Measurements from ENCODE around the gene CRYBA4. TPM values are rescaled to one million over a fixed set of nuclear protein-coding genes. Genes with fewer than 3 reads are reported as not detected.

Gene CRYBA4
- total RNA-seq, result not detected
- long read RNA-seq, result 0 reads

DNA sequence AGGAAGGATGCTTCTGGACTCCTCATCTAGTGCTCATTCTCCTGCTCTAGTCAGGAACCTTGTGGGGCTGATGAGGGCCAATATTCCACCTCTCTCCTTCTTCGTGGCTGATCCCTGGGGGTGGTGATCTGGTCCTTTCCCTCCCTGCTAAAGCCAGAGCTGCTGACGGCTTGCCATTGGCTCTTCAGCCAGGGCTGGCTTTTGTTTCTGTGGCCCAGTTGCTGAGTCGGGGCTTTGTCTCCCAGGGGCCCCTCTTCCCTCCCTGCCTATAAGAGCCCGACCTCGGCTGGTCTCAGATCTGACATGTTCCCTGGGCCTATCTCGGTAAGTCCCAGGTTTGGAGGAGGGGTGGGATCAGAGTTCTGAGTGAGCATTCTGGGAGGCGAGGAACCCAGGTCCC, at the start of gene CRYBA4:
TSS of gene CRYBA4 (plus strand) at position 301 of the 400 bp plus-strand sequence. CDS start 634 bp downstream, outside the sequence.
- no peak for DNase-seq (ENCODE audit: low spot score)

DNA sequence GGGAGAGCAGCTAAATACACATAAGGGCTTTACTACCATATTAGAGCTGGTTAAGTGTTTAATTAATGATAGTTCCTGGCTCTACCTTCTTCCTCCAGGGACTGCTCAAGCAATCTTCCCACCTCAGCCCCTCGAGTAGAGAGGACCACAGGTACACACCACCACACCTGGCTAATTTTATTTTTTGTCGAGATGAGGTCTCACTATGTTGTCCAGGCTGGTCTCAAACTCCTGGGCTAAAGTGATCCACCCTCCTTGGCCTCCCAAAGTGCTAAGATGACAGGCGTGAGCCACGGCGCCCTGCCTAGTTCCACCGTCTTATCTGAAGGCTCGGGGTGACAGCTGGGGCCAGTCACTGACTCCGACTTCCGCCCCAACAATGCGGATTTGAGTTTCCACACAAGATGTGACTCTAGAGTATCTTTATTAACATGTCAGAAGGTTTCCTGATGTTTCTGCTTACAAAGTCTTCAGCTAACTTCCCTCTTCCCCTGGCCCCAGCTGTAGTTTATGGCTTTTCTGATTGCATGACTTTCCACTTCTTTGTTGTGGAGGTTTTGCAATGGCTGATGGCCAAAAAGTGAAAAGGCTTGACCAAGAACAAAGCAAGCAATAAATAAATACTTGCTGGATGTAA, 48.6 kb upstream of the CRYBA4 start:
- DNase-seq (ENCODE audit: low spot score), result no peak

DNA sequence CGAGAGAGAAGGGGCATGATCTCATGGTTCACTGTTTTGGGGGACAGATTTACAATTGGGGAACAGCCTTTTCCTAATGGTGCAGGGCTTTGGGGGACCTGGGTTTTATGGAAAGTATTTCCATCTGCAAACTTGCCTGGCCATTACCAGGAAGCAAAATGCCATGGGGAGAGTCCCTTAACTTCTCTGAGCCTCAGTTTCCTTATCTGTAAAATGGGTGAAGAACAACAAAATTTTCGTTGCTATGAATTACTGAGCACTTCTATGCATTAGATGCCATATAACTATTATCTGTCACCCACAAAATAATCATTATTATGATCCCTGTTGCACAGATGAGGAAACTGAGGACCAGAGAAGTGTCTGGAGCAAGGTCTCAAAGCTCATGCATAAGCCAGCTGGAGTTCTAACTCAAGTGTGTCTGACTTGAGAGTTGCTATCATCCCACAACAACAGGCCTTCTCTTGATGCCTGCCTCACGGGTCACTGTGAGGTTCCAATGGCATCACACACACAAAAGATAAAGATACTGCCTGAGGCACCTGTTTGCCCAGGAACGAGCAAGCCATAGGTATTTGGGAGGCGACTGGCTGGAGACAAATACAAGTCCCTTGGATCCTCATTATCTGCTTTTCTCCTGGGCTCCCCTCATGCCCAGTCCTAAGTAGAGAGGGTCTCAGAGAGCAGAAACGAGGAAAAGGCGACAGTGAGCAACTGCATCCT, 47.6 kb upstream of the CRYBA4 start:
- DNase-seq (ENCODE audit: low spot score), result no peak

DNA sequence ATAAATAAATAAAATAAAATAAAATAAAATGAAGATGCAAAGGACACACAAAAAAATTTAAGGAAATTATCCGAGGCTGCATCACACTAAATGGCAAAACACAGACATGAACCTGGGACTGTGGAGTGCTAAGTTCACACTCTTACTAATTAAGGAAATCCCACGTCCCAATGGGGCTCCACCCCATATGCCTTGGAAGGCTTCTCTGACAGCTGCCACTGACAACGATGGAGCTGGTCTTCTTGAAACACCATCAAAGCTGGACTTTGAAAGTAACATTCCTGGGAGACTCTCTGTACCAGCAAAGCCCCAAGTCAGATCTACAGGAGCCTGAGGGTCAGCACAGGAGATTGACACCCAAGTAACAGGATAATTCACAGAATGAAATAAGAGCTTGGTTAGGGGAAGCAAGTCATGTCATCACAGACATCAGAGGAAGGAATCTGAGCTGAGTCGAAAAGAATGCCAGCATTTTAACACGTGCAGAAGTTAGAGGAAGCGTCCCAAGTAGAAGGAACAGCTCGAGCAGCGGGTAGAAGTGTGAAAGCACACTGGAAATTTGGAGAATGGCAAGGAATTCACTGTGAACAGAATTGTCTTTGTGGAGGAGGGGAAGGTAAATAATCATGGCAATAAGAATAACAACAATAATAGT, 45.6 kb upstream of the CRYBA4 start:
- DNase-seq (ENCODE audit: low spot score), result no peak

DNA sequence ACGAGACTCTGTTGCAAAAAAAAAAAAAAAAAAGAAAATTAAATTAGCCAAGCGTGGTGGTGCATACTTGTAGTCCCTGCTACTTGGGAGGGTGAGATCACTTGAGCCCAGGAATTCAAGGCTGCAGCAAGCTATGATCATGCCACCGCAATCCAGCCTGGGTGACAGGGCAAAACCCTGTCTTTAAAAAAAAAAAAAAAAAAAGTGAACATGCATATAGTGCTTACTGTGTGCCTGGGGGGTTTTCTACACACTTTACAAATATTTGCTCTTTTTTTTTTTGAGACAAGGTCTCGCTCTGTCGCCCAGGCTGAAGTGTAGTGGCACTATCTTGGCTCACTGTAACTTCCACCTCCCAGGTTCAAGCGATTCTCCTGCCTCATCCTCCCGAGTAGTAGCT, 44.7 kb upstream of the CRYBA4 start:
- no peak for DNase-seq (ENCODE audit: low spot score)

DNA sequence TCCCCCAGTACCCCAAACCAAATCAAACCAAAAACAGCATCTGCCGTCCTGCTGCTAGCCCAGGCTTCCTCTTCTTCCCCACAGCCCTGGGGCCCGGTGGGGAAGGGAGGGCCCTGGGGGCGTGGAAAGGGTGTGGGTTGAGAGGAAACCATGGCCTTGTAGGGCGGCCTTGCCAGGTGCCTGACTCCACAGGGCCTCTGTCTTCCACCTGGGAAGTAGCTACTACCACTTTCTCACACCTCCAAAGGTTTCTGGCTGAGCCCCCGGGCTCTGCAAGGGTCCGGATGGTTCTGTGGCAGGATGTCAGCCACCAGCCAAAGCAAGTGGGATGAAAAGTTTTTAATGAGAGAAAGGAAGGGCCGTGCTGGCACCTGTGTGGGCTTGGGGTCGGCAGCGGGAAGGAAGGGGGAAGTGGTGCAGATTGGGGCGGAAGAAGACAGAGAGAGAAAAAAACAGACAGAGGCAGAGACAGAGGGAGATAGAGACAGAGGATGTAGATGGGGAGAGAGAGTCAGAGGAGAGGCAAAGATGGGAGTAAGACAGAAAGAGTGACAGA, 42.4 kb upstream of the CRYBA4 start:
- no peak for DNase-seq (ENCODE audit: low spot score)

DNA sequence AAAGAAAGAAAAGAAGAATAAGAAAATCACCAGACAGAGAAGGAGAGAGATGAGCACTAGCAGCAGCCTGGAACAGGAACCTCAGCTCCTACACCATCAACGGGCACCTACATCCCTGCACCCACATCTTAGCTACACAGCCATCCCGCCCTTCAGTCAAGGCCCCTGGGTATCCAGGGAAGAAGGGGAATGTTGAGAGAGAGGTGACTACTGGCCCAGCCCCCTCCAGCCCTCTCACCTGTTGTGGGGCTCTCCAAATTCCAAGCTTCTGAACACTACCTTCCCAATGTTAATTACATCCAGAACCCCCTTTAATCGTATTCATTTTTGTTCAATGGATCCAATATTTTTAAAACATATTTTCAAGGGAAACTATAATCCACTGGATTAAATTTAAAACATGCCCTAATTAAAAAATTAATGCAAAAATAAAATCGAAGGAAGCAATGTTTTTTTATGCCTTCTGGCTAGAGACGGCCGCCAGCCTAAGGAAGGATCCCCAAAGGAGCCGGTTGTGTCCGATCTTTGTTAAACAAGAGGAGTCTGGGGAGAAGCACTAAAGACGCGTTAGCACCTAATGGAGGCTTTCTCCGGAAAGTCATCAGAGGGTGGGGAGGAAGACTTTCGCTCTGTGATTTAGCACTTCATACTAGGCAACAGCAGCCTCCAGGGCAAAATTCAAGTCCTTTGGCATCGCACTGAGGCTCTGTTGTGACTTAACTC, 41.4 kb upstream of the CRYBA4 start:
- DNase-seq (ENCODE audit: low spot score), result no peak

DNA sequence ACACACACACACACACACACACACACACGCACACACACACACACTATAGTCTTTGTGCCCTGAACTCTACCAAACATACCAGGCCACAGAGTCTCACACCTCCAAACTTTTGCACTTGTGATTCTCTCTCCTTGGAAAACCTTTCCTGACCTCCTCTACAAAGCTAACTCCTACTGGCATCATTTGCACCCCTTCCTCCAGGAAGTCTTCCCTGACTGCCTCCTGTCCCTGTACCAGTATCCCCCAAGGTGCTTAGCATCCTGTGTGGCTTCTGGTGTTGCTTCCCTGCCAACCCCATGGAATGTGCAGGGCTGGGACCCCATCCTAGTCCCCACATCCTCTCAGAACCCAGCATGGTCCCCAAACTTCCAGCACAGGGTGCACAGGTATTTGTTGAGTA, 40.7 kb upstream of the CRYBA4 start:
- DNase-seq (ENCODE audit: low spot score), result no peak

DNA sequence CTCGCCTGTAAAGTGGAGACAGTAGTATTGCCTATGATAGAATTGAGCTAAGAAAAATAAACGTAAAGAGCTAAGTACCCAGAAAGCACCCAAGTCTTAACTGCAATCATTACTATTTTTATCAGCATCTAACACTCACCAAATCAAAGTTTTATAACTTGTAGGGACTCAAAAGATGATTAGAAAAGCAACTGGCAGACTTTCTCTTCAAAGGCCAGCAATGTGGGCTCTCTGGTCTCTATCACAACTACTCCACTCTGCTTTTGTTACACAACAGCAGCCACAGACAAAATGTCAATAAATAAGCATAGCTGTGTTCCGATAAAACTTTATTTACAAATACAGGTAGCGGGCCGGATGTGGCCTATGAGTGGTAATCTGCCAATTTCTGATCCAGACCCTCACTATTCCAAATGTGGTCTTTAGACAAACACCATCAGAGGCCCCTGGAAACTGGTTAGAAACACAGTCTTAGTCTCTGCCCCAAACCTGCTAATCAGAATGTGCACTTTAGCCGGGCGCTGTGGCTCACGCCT, 40.1 kb upstream of the CRYBA4 start:
- no peak for DNase-seq (ENCODE audit: low spot score)

DNA sequence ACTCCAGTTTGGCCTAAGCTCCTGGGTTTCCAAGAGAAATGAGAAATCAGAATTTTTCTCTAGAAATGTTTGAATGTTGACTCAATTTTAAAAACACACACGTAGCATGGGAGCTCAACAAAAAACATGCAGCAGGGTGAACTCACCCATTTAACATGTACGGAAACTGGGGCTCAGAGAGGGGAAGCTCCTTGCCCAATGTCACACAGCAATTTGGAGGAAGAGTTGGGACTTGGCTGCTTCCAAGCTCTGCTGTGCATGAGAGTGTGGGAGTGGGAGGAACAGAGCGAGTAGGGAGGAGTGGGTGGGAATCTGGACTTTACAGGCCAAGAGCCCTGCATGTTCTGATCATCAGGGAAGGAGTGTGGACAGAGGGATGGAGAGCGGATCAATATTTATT, 37.8 kb upstream of the CRYBA4 start:
- DNase-seq (ENCODE audit: low spot score), result no peak

DNA sequence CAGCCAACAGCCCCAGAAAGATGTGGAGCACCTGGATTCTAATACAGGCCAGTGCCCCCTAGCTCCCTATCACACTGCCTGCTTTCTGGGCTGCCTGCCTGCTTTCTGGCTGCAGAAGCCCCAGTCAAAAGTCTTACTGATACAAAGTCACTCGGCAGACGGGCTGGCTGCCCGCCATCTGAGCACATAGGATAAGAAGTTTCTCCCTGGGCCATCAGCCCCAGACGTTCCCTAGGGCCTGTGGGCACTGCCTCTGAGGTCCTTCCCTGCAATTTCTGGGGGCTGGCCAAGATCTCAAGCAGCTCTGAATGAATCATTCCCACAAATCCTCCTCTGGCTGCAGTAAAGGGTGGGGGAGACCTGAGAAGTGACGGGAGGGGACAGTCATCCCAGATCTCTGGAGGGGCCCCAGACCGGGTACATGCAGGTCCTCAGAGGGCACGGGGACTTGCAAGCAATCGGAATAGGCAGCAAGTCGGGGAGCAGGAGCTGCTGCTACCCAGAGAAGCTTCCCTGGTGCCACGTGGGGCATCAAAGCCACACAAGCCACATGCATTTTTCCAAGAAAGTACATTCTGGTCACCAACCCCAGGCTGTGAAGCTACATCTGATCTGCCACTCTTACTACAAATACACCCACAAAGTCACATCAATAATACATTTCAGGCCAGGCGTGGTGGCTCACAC, 36.5 kb upstream of the CRYBA4 start:
- no peak for DNase-seq (ENCODE audit: low spot score)

DNA sequence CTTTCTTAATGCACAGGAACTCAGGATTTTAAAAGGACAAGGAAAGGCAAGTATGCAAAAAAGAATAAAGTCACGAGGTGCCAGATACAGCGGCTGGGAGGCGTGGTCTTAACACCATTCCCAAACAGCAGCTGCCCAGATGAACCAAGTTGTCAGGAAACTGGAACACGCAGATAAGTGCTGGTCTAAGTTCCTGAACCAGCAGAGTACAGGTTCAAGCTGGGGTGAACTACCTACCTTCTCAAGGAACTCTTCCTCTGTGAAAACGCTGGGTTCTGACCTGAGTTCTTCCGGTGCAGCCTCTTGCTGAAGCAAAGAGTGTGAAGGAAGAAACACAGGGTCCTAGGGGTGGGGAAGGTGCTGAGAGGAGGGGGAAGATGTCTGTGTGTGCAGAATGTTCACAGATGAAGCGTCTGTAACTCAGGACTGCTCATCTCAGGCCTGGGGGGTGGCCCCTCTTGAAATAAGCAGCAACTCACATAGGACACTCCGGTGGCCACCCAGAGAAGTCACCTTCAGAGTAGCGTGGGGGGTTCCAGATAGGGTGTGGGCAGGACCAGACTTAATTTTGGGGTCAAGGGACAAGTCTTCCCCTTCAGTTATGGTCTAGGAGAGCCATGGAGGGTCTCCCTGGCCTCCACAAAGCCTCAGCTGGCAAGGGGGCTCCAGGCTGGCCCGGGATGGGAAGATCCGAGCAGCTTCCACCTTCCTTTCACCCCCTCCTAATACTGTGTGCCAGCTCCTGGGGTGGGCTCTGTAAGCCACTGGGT, 35.0 kb upstream of the CRYBA4 start:
- DNase-seq (ENCODE audit: low spot score), result no peak

DNA sequence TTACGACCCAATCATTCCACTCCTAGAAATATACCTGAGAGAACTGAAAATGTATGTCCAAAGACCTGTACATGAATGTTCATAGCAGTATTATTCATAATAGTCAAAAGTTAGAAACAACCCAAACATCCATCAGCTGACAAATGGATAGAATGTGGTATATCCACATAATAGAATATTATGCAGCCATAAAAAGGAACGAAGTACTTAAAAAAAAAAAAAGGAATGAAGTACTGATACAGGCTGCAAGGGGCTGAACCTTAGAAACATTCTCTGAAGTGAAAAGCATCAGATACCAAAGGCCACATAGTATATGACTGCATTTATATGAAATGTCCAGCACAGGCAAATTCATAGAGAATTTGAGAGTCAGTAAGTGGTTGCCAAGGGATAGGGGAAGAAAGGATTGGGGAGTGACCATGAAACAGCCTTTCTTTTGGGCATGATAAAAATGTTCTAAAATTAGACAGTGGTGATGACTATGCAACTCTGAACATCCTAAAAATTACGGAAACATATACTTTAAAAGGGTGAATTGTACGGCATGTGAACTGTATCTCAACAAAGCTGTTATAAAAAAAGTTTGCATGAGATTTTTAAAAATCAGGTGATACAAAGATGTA, 33.7 kb upstream of the CRYBA4 start:
- DNase-seq (ENCODE audit: low spot score), result no peak

DNA sequence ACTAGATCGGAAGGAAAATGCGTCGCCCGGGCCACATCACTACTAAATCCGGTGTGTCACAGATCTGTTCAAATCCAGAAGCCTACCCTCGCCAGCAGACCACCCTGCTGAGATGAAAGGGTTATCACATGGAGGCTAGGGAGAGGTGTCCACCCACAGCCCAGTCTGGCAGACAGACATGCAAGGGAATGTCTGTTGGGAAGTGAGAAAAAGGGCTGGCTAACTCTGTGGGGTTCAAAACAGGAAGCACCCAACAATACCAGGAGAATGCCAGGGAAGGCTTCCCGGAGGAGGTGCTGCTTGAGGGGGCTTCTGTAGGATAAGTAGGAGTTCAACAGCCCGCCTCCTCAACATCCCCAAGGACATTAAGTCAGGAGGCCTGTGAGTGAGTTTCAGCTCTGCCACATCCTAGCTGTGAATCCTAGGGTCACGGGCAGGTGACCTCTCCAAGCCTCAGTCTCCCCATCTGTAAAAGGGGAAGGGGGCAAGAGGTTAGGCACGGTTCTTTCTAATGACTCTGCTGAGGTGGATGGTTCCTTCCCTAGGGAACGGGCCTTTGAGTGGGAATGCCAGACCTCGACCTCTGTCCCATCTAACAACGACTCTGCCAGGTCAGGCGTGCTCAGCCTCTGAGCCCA, 32.9 kb upstream of the CRYBA4 start:
- DNase-seq (ENCODE audit: low spot score), result no peak

DNA sequence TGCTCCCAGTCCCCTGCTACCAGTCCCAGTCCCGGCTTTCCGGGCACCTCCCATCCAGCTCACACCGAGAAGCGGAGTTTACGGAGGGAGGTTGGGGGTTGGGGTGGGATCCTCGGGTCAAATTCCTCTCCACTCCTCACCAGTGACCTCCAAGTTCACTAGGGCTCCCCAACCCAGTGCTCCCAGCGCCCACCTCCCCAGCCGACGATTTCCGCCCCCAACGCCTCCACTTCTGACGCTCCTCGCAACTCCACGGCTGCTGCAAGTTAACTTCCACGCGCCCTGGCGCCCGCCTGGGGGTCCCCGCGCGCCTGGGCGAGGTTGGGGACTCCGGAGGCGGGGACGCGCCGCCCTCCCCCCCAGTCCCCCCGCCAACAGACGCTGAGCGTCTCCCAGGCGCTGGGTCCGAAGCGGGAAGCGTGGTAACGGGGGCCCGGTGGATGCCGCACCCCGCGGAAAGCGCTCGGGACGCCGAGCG, 32.4 kb upstream of the CRYBA4 start:
- DNase-seq (ENCODE audit: low spot score), result no peak

DNA sequence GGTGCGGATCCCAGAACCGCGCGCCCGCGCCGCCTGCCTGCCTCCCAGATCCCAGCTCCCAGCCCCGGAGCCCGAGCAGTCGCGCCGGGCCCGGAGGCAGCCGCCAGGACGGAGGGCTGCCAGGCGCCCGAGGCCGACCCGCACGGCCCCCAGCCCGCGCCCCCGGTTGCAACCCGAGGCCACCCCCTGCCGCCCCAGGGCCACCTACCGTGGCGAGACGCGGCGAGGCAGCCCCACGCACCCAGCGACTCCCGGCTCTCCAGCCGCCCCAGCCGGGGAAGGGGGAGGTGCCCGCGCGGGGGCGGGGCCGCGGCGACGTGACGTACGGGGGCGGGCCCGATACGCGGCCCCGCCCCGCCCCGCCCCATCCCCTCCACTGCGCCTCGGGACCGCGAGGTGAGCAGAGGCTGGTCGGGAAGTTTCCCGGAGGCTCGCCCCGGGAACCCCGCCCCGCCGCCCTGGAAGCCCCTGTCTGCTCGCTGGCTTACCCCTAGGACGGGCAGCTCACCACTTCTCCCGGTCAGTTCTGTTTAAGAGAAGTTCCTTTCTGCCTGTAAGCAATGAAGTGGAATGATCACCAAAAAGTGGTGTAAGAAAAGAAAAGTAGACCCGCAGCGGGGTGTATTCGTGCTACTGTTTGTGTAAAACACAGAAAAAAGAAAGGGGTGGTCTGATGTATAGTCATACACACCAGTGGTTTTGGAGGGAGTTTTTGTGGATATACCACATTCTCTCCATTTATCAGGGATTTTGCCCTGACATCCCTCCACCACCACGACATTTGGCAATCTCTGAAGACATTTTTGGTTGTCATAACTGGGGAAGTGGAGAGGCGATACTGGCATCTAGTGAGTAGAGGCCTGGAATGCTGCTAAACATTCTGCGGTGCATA, 31.7 kb upstream of the CRYBA4 start, which contains the start of gene TPST2:
TSS of gene TPST2 (minus strand) at position 288 of the 892 bp plus-strand sequence. CDS start 48,502 bp downstream, outside the sequence.
- peak; percentile 94 for DNase-seq (ENCODE audit: low spot score)

DNA sequence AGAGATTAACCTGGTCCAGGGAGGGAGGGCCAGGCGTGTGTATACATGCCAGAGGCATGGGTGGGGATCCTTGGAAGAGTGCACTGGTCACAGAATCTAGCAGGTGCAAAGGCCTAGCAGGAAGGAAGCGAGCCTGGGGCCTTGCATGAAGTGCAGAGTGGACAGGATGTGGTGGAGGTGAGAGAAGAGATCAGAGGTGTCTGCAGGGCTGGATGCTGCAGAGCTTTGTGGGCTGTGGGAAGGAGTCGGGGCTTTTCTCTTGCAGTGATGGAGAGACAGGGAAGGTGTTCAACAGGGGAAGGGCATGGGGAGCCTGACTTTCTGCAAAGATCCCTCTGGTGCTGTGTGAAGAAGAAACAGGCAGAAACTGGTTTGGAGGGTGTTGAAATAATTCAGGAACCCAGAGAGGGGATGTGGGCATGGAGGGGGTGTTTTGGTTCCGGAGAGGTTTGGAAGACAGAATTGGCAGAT, 29.3 kb upstream of the CRYBA4 start:
- DNase-seq (ENCODE audit: low spot score), result no peak
